NCI-H748 treated with DMSO at 0.1 percent for 48 hours (cell line): ENCODE results near the gene HADH.
"Not testable (repeated sequence)": the region's sequence is repeated elsewhere in the genome, so short reads cannot be mapped to it uniquely, and the experiment has no call there.

Experiments
- DNase-seq: peaks from one replicate; lab custom pipeline; 2025; lab: John Stamatoyannopoulos, UW

HADH gene

GRCh38 chr4:108031427-108032083 lies 41.9 kb downstream of the HADH start:
- DNase-seq = no peak

GRCh38 chr4:108033348-108033747 lies 43.7 kb downstream of the HADH start:
- DNase-seq = no peak

GRCh38 chr4:108034565-108034964 lies 44.9 kb downstream of the HADH start:
- DNase-seq = no peak

- no peak for DNase-seq
These were observed 46.0 kb downstream of the HADH start for GRCh38 chr4:108035691-108036090.

- DNase-seq = no peak
These were observed 46.5 kb downstream of the HADH start for GRCh38 chr4:108036213-108036612.

- no peak for DNase-seq
These were observed 48.2 kb downstream of the HADH start for GRCh38 chr4:108037884-108038283.

- no peak for DNase-seq
These were observed 53.2 kb downstream of the HADH start for GRCh38 chr4:108042927-108043326.

GRCh38 chr4:108043526-108043925 lies 53.8 kb downstream of the HADH start:
- no peak for DNase-seq

- no peak for DNase-seq
These were observed 55.4 kb downstream of the HADH start for GRCh38 chr4:108044951-108045686.

GRCh38 chr4:108045687-108046024 lies 56.0 kb downstream of the HADH start:
- no peak for DNase-seq

GRCh38 chr4:108047199-108047598 lies 57.5 kb downstream of the HADH start:
- no peak for DNase-seq

- no peak for DNase-seq
These were observed 58.5 kb downstream of the HADH start for GRCh38 chr4:108048157-108048556.

GRCh38 chr4:108048997-108049396 lies 59.3 kb downstream of the HADH start:
- no peak for DNase-seq

GRCh38 chr4:108049406-108049805 lies 59.7 kb downstream of the HADH start:
- DNase-seq = no peak

- DNase-seq = not testable (repeated sequence)
These were observed 60.8 kb downstream of the HADH start for GRCh38 chr4:108050166-108051111.

- DNase-seq = no peak
These were observed 61.7 kb downstream of the HADH start for GRCh38 chr4:108051343-108051742.

- no peak for DNase-seq
These were observed 63.0 kb downstream of the HADH start for GRCh38 chr4:108052558-108053120.

- no peak for DNase-seq
These were observed 63.6 kb downstream of the HADH start for GRCh38 chr4:108053251-108053711.

- no peak for DNase-seq
These were observed 64.4 kb downstream of the HADH start for GRCh38 chr4:108054025-108054638.

GRCh38 chr4:108055787-108056186 lies 66.1 kb downstream of the HADH start:
- no peak for DNase-seq

- DNase-seq = no peak
These were observed 66.7 kb downstream of the HADH start for GRCh38 chr4:108056418-108056817.
